B cell (primary cell): ENCODE measurements around the gene TUBGCP2. TPM values are rescaled to one million over a fixed set of nuclear protein-coding genes. Genes with fewer than 3 reads are reported as not detected.

ENCODE experiments used
- ATAC-seq: fragments of 200-7000 bp; cut with Tn5 transposase; one replicate; pipeline ENCODE4 v1.10.0; 2021; ENCODE audit warnings: low read depth, mild to moderate bottlenecking, moderate number of reproducible peaks, moderate library complexity
- CTCF ChIA-PET: fragments of 350-600 bp; sonication (Branson Sonifier 250); formaldehyde crosslinking; loops from one replicate; lab custom pipeline; 2021; ENCODE audit warnings: antibody characterized with exemption, inconsistent platforms; lab: Charles Lee
- POLR2A ChIA-PET: fragments of 350-600 bp; sonication (Branson Sonifier 250); formaldehyde crosslinking; loops from one replicate; lab custom pipeline; 2021; ENCODE audit warnings: antibody characterized with exemption; lab: Charles Lee
- DNase-seq: peaks from one replicate; pipeline ENCODE4 v3.0.0; 2013
- H2AFZ ChIP-seq: 2 replicates; pipeline ENCODE4 v1.6.1; 2012; ENCODE audit warnings: mild to moderate bottlenecking, low read depth, low read length; ENCODE audit not compliant: insufficient read depth, poor library complexity, severe bottlenecking
- H3K27ac ChIP-seq, 2 donors: 1 replicate in 1 of 2; 2 replicates in 1 of 2; pipeline ENCODE4 v1.5.1; 2012 to 2013; ENCODE audit warnings: low read length in 2 of 2, mild to moderate bottlenecking in 2 of 2, moderate library complexity in 1 of 2
- H3K27me3 ChIP-seq, 4 experiments: fragments of 200-600 bp in 1 of 4; sonication (generic) in 1 of 4; replicated peaks in 1 of 4; 1 replicate in 2 of 4; 2 replicates in 2 of 4; pipeline versions ENCODE4 v1.6.1 to v1.7.0; 2013 to 2016; ENCODE audit warnings: low read length in 3 of 4, mild to moderate bottlenecking in 2 of 4, mixed read lengths in 1 of 4, moderate library complexity in 1 of 4; ENCODE audit not compliant: insufficient read depth in 4 of 4, control insufficient read depth in 3 of 4; ENCODE audit errors: control extremely low read depth in 1 of 4
- H3K36me3 ChIP-seq, 2 experiments: replicated peaks in 1 of 2; 1 replicate in 1 of 2; 2 replicates in 1 of 2; pipeline versions ENCODE4 v1.6.1 to v1.7.1; 2013; ENCODE audit warnings: low read length in 1 of 2; ENCODE audit not compliant: insufficient read depth in 2 of 2, control insufficient read depth in 1 of 2; ENCODE audit errors: control extremely low read depth in 1 of 2, extremely low read depth in 1 of 2
- H3K4me1 ChIP-seq, 2 donors: fragments of 200-600 bp in 1 of 2; sonication (generic) in 1 of 2; 1 replicate in 1 of 2; 2 replicates in 1 of 2; pipeline versions ENCODE4 v1.5.1 to v1.6.1; 2013 to 2017; ENCODE audit warnings: low read length in 2 of 2; ENCODE audit not compliant: control insufficient read depth in 2 of 2, insufficient read depth in 2 of 2
- H3K4me2 ChIP-seq: replicated peaks from 2 replicates; pipeline ENCODE3; 2012; ENCODE audit warnings: mild to moderate bottlenecking, low read depth, low read length; ENCODE audit not compliant: poor library complexity, severe bottlenecking
- H3K4me3 ChIP-seq, 5 experiments: fragments of 200-600 bp in 1 of 5; sonication (generic) in 1 of 5; 1 replicate in 3 of 5; 2 replicates in 2 of 5; pipeline versions ENCODE4 v1.5.1 to v1.7.0; 2011 to 2016; ENCODE audit warnings: low read length in 4 of 5, mild to moderate bottlenecking in 4 of 5, low read depth in 2 of 5, control low read depth in 1 of 5, moderate library complexity in 1 of 5; ENCODE audit not compliant: insufficient read depth in 1 of 5; ENCODE audit errors: control extremely low read depth in 1 of 5, extremely low read depth in 1 of 5
- H3K79me2 ChIP-seq: fragments of 200-600 bp; sonication (generic); one replicate; pipeline ENCODE4 v1.6.0; 2016; ENCODE audit warnings: low read length; ENCODE audit not compliant: control insufficient read depth, insufficient read depth
- H3K9ac ChIP-seq: fragments of 200-600 bp; sonication (generic); 2 replicates; pipeline ENCODE4 v1.6.1; 2017; ENCODE audit warnings: mild to moderate bottlenecking, low read length, moderate library complexity
- H3K9me3 ChIP-seq, 3 donors: one replicate each; pipeline versions ENCODE4 v1.6.1 to v1.7.1; 2013; ENCODE audit warnings: low read length in 2 of 3; ENCODE audit not compliant: control insufficient read depth in 2 of 3, insufficient read depth in 1 of 3; ENCODE audit errors: control extremely low read depth in 1 of 3
- H4K20me1 ChIP-seq: 2 replicates; pipeline ENCODE4 v1.6.0; 2012; ENCODE audit warnings: mild to moderate bottlenecking, low read length; ENCODE audit not compliant: insufficient read depth, control insufficient read depth, poor library complexity, severe bottlenecking
- H3K27ac Mint-ChIP-seq: one replicate; pipeline ENCODE4 v1.8.0; 2021; ENCODE audit warnings: mixed read lengths
- H3K27me3 Mint-ChIP-seq: one replicate; pipeline ENCODE4 v1.8.0; 2021; ENCODE audit warnings: mixed read lengths
- H3K4me1 Mint-ChIP-seq: one replicate; pipeline ENCODE4 v1.8.0; 2021; ENCODE audit warnings: mixed read lengths
- H3K4me3 Mint-ChIP-seq: one replicate; pipeline ENCODE4 v1.8.0; 2021; ENCODE audit warnings: mixed read lengths
- H3K9me3 Mint-ChIP-seq: one replicate; pipeline ENCODE4 v1.8.0; 2022; ENCODE audit warnings: mixed read lengths; ENCODE audit not compliant: insufficient read depth
- CTCF ChIP-seq: fragments of 200-600 bp; IDR thresholded peaks from one replicate; pipeline ENCODE4 v1.8.0; 2022; ENCODE audit warnings: antibody characterized with exemption, mild to moderate bottlenecking
- EZH2 ChIP-seq: IDR thresholded peaks from 2 replicates; pipeline ENCODE4 v1.6.1; 2012; ENCODE audit warnings: borderline replicate concordance, low read depth, mild to moderate bottlenecking, moderate library complexity, low read length; ENCODE audit not compliant: insufficient read depth, poor library complexity, severe bottlenecking
- whole genome bisulfite sequencing: methylation state at CpG from one replicate; pipeline ENCODE4 v1.1.5; 2013; ENCODE audit warnings: missing lambda C conversion rate; ENCODE audit not compliant: insufficient coverage; 5-methylcytosine and 5-hydroxymethylcytosine counted together
- intact Hi-C: fragments of 100-400 bp; cut with micrococcal nuclease; formaldehyde crosslinking; loops from one replicate; pipeline ENCODE4 v1.10.0; 2022
- polyA plus RNA-seq: library from polyadenylated mRNA; depleted of rRNA; stranded (reverse); fragments of >200 nt; gene quantifications from 2 replicates; pipeline ENCODE4 v1.2.3, GENCODE V29; 2012
- total RNA-seq, 2 donors: library from RNA; stranded (reverse); fragments of 120-200 nt in 1 of 2; gene quantifications; 1 replicate in 1 of 2; 2 replicates in 1 of 2; pipeline versions ENCODE4 v1.2.3 to v1.2.4, GENCODE V29; 2013 to 2022

TUBGCP2 gene
- total and polyA plus RNA-seq, 2 donors (not counting 1 experiment from before 2014, with no cell fraction given), result 50.3 to 90.3 TPM

GRCh38 chr10:133346413-133346812, 37.7 kb upstream of the TUBGCP2 start:
- Mint-ChIP-seq H3K27me3 (peaks cover 36% of the 10 kb centered on the region), H3K9me3 (no peaks in the 10 kb centered on the region), H3K4me3 (no peak overlapping the region), H3K27ac (no peak overlapping the region), H3K4me1 (peaks cover 8% of the 10 kb centered on the region)
- H2AFZ ChIP-seq, result no peak overlapping the region
- H3K27me3 ChIP-seq, result peaks cover 0 to 46% (median 20%) of the 10 kb centered on the region in 4 experiments
- no peak overlapping the region for H3K4me3 ChIP-seq
- H3K9ac ChIP-seq, result no peak overlapping the region
- H3K4me2 ChIP-seq, result no peak overlapping the region
- DNase-seq, result no peak
- no peak for ATAC-seq
- ChIA-PET CTCF (no interaction called here), POLR2A (no interaction called here)
- 42% methylated on average over 11 of the region's 11 CpGs for WGBS
- H3K27ac ChIP-seq, result no peak overlapping the region
- no peak for TF ChIP-seq EZH2
- no peak for TF ChIP-seq CTCF
- no peaks in the 10 kb centered on the region for H3K79me2 ChIP-seq
- H4K20me1 ChIP-seq, result no peaks in the 10 kb centered on the region
- H3K36me3 ChIP-seq, result no peaks in the 10 kb centered on the region
- peaks cover 0 to 21% (median 0%) of the 10 kb centered on the region in 3 donors for H3K9me3 ChIP-seq
- intact Hi-C loops, result no loop called here
- peaks cover 0 to 3% of the 10 kb centered on the region in 2 donors for H3K4me1 ChIP-seq

GRCh38 chr10:133344236-133344635, 35.6 kb upstream of the TUBGCP2 start:
- CTCF ChIA-PET, result interaction anchor here (0.8 to 1.3 kb wide), 2 partner anchors 14 to 15 kb away, joined by 3 read pairs; no protein-coding TSS in a partner anchor
- peaks cover 39% of the 10 kb centered on the region for H3K27me3 Mint-ChIP-seq
- peaks cover 7% of the 10 kb centered on the region for H3K4me1 Mint-ChIP-seq
- Histone ChIP-seq H3K27me3 (peaks cover 0 to 51% (median 24%) of the 10 kb centered on the region in 4 experiments), H4K20me1 (no peaks in the 10 kb centered on the region), H3K4me1 (peaks cover 0 to 3% of the 10 kb centered on the region in 2 donors), H3K4me2 (no peak overlapping the region), H2AFZ (no peak overlapping the region), H3K4me3 (no peak overlapping the region), H3K9ac (no peak overlapping the region), H3K36me3 (no peaks in the 10 kb centered on the region), H3K27ac (no peak overlapping the region), H3K9me3 (peaks cover 0 to 14% (median 0%) of the 10 kb centered on the region in 3 donors), H3K79me2 (no peaks in the 10 kb centered on the region)
- TF ChIP-seq CTCF, result no peak
- TF ChIP-seq EZH2, result no peak
- H3K4me3 Mint-ChIP-seq, result no peak overlapping the region
- intact Hi-C loops, result no loop called here
- 69% methylated on average over 5 of the region's 5 CpGs for WGBS
- POLR2A ChIA-PET, result no interaction called here
- ATAC-seq (no peak), DNase-seq (no peak)
- no peak overlapping the region for H3K27ac Mint-ChIP-seq
- no peaks in the 10 kb centered on the region for H3K9me3 Mint-ChIP-seq
